DND-41 (cell line): Measurements from ENCODE around the gene ITSN2.
A peak's percentile ranks its signal among the peaks of the same experiment; 100 is the strongest.
"Not testable (repeated sequence)": the region's sequence is repeated elsewhere in the genome, so short reads cannot be mapped to it uniquely, and the experiment has no call there.

Source experiments
- ATAC-seq: fragments of 200-7000 bp; cut with Tn5 transposase; 3 replicates; pipeline ENCODE4 v1.9.1; 2021; ENCODE audit warnings: low read depth; ENCODE audit not compliant: insufficient read depth
- DNase-seq: peaks from one replicate; pipeline ENCODE4 v3.0.0-alpha.2; 2020
- H2AFZ ChIP-seq: 2 replicates; pipeline ENCODE4 v1.6.0; 2012; ENCODE audit warnings: low read depth, low read length
- H3K27ac ChIP-seq: 2 replicates; pipeline ENCODE4 v1.5.1; 2012; ENCODE audit warnings: low read length, inconsistent platforms
- H3K27me3 ChIP-seq: fragments of 200-600 bp; sonication (generic); 2 replicates; pipeline ENCODE4 v1.6.0; 2012; ENCODE audit warnings: low read length, mild to moderate bottlenecking, inconsistent platforms; ENCODE audit not compliant: insufficient read depth, poor library complexity
- H3K36me3 ChIP-seq: 2 replicates; pipeline ENCODE4 v1.5.1; 2012; ENCODE audit warnings: low read length, inconsistent platforms; ENCODE audit not compliant: insufficient read depth
- H3K4me1 ChIP-seq: 2 replicates; pipeline ENCODE4 v1.5.1; 2012; ENCODE audit warnings: mild to moderate bottlenecking, low read length; ENCODE audit not compliant: insufficient read depth
- H3K4me2 ChIP-seq: 2 replicates; pipeline ENCODE4 v1.6.0; 2012; ENCODE audit warnings: mild to moderate bottlenecking, moderate library complexity, low read length, inconsistent platforms; ENCODE audit not compliant: insufficient read depth
- H3K4me3 ChIP-seq, 2 experiments: fragments of 200-600 bp in 1 of 2; shearing (Covaris generic) in 1 of 2; 2 replicates each; pipeline ENCODE4 v1.5.1; 2012 to 2016; ENCODE audit warnings: inconsistent platforms in 2 of 2, low read length in 2 of 2, mild to moderate bottlenecking in 2 of 2, low read depth in 1 of 2, moderate library complexity in 1 of 2
- H3K79me2 ChIP-seq: 2 replicates; pipeline ENCODE4 v1.6.0; 2012; ENCODE audit warnings: low read length, inconsistent platforms; ENCODE audit not compliant: insufficient read depth
- H3K9ac ChIP-seq: 2 replicates; pipeline ENCODE4 v1.6.0; 2012; ENCODE audit warnings: low read depth, mild to moderate bottlenecking, inconsistent platforms, low read length, moderate library complexity
- H3K9me3 ChIP-seq: 2 replicates; pipeline ENCODE4 v1.5.1; 2012; ENCODE audit warnings: low read length, moderate library complexity, mild to moderate bottlenecking, inconsistent platforms; ENCODE audit not compliant: insufficient read depth, severe bottlenecking
- H4K20me1 ChIP-seq: 2 replicates; pipeline ENCODE4 v1.6.0; 2012; ENCODE audit warnings: low read length; ENCODE audit not compliant: insufficient read depth
- CTCF ChIP-seq: IDR thresholded peaks from 2 replicates; pipeline ENCODE4 v1.5.1; 2012; ENCODE audit warnings: borderline replicate concordance, low read length, moderate library complexity, mild to moderate bottlenecking; ENCODE audit not compliant: poor library complexity, severe bottlenecking; ENCODE audit errors: extremely low read depth
- EZH2 ChIP-seq: IDR thresholded peaks from 3 replicates; pipeline ENCODE4 v1.6.1; 2012; ENCODE audit warnings: borderline replicate concordance, low read depth, mild to moderate bottlenecking, moderate library complexity, low read length, inconsistent platforms; ENCODE audit not compliant: severe bottlenecking

ITSN2 gene

GRCh38 chr2:24362253-24362652, 1.9 kb upstream of the ITSN2 start:
- Histone ChIP-seq H4K20me1 (no peaks in the 10 kb centered on the region), H3K27ac (no peak overlapping the region), H3K27me3 (no peaks in the 10 kb centered on the region), H3K4me1 (peaks cover 24% of the 10 kb centered on the region), H3K36me3 (no peaks in the 10 kb centered on the region; the same call in 1 of the 2 replicates), H3K4me3 (no peak overlapping the region), H3K9ac (no peak overlapping the region), H3K79me2 (peaks cover 26% of the 10 kb centered on the region), H3K9me3 (no peaks in the 10 kb centered on the region), H3K4me2 (no peak overlapping the region), H2AFZ (no peak overlapping the region)
- ATAC-seq = no peak
- DNase-seq = no peak
- TF ChIP-seq EZH2 (no peak), CTCF (no peak)

- peak overlapping the region; percentile 65 for H3K27ac ChIP-seq
- H2AFZ ChIP-seq = peak overlapping the region; percentile 86
- DNase-seq = no peak
Observed at GRCh38 chr2:24360963-24361330, 611 bp upstream of the ITSN2 start.

GRCh38 chr2:24359129-24360049, 947 bp downstream of the ITSN2 start:
- DNase-seq = peak; percentile 44
- peaks cover 46% of the 10 kb centered on the region for H3K79me2 ChIP-seq
- no peak for TF ChIP-seq CTCF
- no peak for TF ChIP-seq EZH2

More at GRCh38 chr2:24360963-24361330, 611 bp upstream of the ITSN2 start:
- peak overlapping the region; percentile 73 to 76; a peak in 3 of 4 replicates for H3K4me3 ChIP-seq
- TF ChIP-seq EZH2 (no peak), CTCF (no peak)
- H3K9me3 ChIP-seq = no peaks in the 10 kb centered on the region
- H3K4me2 ChIP-seq = peak overlapping the region; percentile 64
- H3K79me2 ChIP-seq = peaks cover 36% of the 10 kb centered on the region
- H3K36me3 ChIP-seq = no peaks in the 10 kb centered on the region; the same call in 1 of the 2 replicates
- no peaks in the 10 kb centered on the region for H4K20me1 ChIP-seq
- peaks cover 24% of the 10 kb centered on the region for H3K4me1 ChIP-seq
- no peaks in the 10 kb centered on the region for H3K27me3 ChIP-seq
- ATAC-seq = no peak
- H3K9ac ChIP-seq = peak overlapping the region; percentile 84

GRCh38 chr2:24357767-24358166, 2.6 kb downstream of the ITSN2 start:
- not testable (repeated sequence) for H3K36me3 ChIP-seq, H3K4me3 ChIP-seq, H3K27ac ChIP-seq, H3K27me3 ChIP-seq, ATAC-seq, H3K9me3 ChIP-seq, H2AFZ ChIP-seq, H3K9ac ChIP-seq, DNase-seq
- H3K79me2 ChIP-seq = peaks cover 62% of the 10 kb centered on the region
- peaks cover 34% of the 10 kb centered on the region for H3K4me1 ChIP-seq
- peaks cover 13% of the 10 kb centered on the region; the same call in 1 of the 2 replicates for H4K20me1 ChIP-seq
- peak overlapping the region; percentile 64; the same call in 1 of the 2 replicates for H3K4me2 ChIP-seq

More at GRCh38 chr2:24359129-24360049, 947 bp downstream of the ITSN2 start:
- peak overlapping the region; percentile 65 for H3K27ac ChIP-seq
- H3K9ac ChIP-seq = peak overlapping the region; percentile 84
- peaks cover under 1% of the 10 kb centered on the region; the same call in 1 of the 2 replicates for H4K20me1 ChIP-seq
- no peaks in the 10 kb centered on the region for H3K9me3 ChIP-seq
- H3K4me1 ChIP-seq = peaks cover 33% of the 10 kb centered on the region
- H3K36me3 ChIP-seq = no peaks in the 10 kb centered on the region; the same call in 1 of the 2 replicates
- peak overlapping the region; percentile 86 for H2AFZ ChIP-seq
- H3K27me3 ChIP-seq = no peaks in the 10 kb centered on the region
- peak overlapping the region; percentile 73 to 76 for H3K4me3 ChIP-seq
- peak; percentile 19 for ATAC-seq
- peak overlapping the region; percentile 64 for H3K4me2 ChIP-seq

- H3K4me3 ChIP-seq = not testable (repeated sequence)
- H3K79me2 ChIP-seq = peaks cover 67% of the 10 kb centered on the region
Observed at GRCh38 chr2:24357115-24357514, 3.2 kb downstream of the ITSN2 start.

More at GRCh38 chr2:24357115-24357514, 3.2 kb downstream of the ITSN2 start:
- H3K27me3 ChIP-seq, H3K4me2 ChIP-seq, H3K36me3 ChIP-seq, H2AFZ ChIP-seq, H3K9ac ChIP-seq, ATAC-seq, H3K9me3 ChIP-seq, DNase-seq, H3K27ac ChIP-seq: not testable (repeated sequence)
- H4K20me1 ChIP-seq = peaks cover 13% of the 10 kb centered on the region; the same call in 1 of the 2 replicates
- peaks cover 34% of the 10 kb centered on the region for H3K4me1 ChIP-seq
